Neural cell (in vitro differentiated cells): Measurements from ENCODE around the gene KREMEN1.

Experiments used
- EP300 ChIP-seq: fragments of 450-650 bp; conservative IDR thresholded peaks from 2 replicates; pipeline ENCODE4 v1.6.1; 2014; ENCODE audit warnings: antibody characterized with exemption, mild to moderate bottlenecking, moderate library complexity; ENCODE audit not compliant: poor library complexity, severe bottlenecking
- EZH2 ChIP-seq: fragments of 200-600, 300-800 bp; shearing (Covaris generic), sonication (generic); IDR thresholded peaks from 2 replicates; pipeline ENCODE4 v1.6.1; 2014; ENCODE audit warnings: antibody characterized with exemption, low read length, borderline replicate concordance, mild to moderate bottlenecking; ENCODE audit not compliant: insufficient read depth, poor library complexity, severe bottlenecking
- MXI1 ChIP-seq: fragments of 450-650 bp; conservative IDR thresholded peaks from 2 replicates; pipeline ENCODE4 v1.6.1; 2014; ENCODE audit warnings: antibody characterized with exemption, mild to moderate bottlenecking; ENCODE audit not compliant: poor library complexity, severe bottlenecking
- POLR2AphosphoS5 ChIP-seq: IDR thresholded peaks from 2 replicates; pipeline ENCODE4 v1.6.1; 2012
- RAD21 ChIP-seq: fragments of 450-650 bp; conservative IDR thresholded peaks from 2 replicates; pipeline ENCODE4 v1.6.1; 2014; ENCODE audit warnings: antibody characterized with exemption, mild to moderate bottlenecking, moderate library complexity
- REST ChIP-seq: IDR thresholded peaks from 2 replicates; pipeline ENCODE4 v1.6.1; 2012; ENCODE audit warnings: borderline replicate concordance
- SMC3 ChIP-seq: fragments of 450-650 bp; conservative IDR thresholded peaks from 2 replicates; pipeline ENCODE4 v1.6.1; 2014; ENCODE audit warnings: antibody characterized with exemption, mild to moderate bottlenecking, moderate library complexity; ENCODE audit not compliant: poor library complexity
- TAF1 ChIP-seq: IDR thresholded peaks from 2 replicates; pipeline ENCODE4 v1.6.1; 2012; ENCODE audit warnings: low read depth
- TF ChIP-seq, protein P1 (sequence below): fragments of 450-650 bp; IDR thresholded peaks from 2 replicates; pipeline ENCODE4 v1.5.1; 2014; ENCODE audit warnings: antibody characterized with exemption, mild to moderate bottlenecking, moderate library complexity; ENCODE audit not compliant: poor library complexity, severe bottlenecking

DNA sequence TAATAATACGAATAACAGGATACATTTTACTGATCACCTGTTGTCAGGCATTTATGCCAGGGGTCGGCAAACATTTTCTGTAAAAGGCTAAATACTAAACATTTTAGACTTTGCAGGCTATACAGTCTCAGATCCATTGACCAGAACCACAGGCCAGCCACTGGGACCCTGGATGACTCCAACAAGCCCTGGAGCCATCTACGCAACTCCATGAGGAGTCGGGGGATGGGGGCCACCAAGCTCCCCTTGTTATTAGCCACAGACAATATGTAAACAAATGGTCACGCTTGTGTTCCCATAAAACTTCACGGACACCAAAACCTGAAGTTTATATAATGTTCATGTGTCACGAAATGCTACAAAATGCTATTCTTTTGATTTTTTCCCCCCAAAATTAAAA lies 78.5 kb downstream of the KREMEN1 start:
- TF ChIP-seq, protein P1, sequence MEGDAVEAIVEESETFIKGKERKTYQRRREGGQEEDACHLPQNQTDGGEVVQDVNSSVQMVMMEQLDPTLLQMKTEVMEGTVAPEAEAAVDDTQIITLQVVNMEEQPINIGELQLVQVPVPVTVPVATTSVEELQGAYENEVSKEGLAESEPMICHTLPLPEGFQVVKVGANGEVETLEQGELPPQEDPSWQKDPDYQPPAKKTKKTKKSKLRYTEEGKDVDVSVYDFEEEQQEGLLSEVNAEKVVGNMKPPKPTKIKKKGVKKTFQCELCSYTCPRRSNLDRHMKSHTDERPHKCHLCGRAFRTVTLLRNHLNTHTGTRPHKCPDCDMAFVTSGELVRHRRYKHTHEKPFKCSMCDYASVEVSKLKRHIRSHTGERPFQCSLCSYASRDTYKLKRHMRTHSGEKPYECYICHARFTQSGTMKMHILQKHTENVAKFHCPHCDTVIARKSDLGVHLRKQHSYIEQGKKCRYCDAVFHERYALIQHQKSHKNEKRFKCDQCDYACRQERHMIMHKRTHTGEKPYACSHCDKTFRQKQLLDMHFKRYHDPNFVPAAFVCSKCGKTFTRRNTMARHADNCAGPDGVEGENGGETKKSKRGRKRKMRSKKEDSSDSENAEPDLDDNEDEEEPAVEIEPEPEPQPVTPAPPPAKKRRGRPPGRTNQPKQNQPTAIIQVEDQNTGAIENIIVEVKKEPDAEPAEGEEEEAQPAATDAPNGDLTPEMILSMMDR, result no peak
- TF ChIP-seq RAD21, result no peak
- no peak for TF ChIP-seq SMC3
- no peak for TF ChIP-seq EP300
- no peak for TF ChIP-seq EZH2
- no peak for TF ChIP-seq POLR2AphosphoS5
- TF ChIP-seq REST, result no peak
- TF ChIP-seq TAF1, result no peak
- no peak for TF ChIP-seq MXI1
